ENCODE measurements around the gene SPRR2B.

DNA sequence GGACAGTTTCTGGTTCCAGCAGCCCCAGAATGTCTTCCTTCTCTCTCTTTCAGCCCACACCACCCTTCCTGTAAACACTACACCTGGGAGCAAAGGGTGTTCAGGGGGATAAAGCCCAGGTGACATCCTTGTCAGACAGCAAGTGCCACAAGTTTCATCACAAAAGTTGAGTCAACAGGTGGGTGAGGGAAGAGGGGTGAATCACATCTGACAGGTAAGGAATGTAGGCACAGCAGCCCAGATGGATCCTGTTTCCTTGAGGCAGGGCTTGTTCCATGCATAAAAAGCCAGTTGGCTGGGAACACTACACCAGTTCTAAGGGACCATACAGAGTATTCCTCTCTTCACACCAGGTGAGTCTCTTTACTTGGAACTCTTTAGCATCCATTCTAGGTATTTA lies 40.5 kb downstream of the SPRR2B start, which contains the start of gene SPRR1B:
- TF ChIP-seq, protein P1, sequence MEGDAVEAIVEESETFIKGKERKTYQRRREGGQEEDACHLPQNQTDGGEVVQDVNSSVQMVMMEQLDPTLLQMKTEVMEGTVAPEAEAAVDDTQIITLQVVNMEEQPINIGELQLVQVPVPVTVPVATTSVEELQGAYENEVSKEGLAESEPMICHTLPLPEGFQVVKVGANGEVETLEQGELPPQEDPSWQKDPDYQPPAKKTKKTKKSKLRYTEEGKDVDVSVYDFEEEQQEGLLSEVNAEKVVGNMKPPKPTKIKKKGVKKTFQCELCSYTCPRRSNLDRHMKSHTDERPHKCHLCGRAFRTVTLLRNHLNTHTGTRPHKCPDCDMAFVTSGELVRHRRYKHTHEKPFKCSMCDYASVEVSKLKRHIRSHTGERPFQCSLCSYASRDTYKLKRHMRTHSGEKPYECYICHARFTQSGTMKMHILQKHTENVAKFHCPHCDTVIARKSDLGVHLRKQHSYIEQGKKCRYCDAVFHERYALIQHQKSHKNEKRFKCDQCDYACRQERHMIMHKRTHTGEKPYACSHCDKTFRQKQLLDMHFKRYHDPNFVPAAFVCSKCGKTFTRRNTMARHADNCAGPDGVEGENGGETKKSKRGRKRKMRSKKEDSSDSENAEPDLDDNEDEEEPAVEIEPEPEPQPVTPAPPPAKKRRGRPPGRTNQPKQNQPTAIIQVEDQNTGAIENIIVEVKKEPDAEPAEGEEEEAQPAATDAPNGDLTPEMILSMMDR (optimal IDR thresholded peaks at IDR 0.05 in 1 of 3, IDR thresholded peaks at IDR 0.05 in 1 of 3, conservative IDR thresholded peaks at IDR 0.05 in 1 of 3; ENCODE audit: extremely low read depth in 1 of 3, insufficient read depth in 2 of 3, low read length in 3 of 3): no peak
- no peak for TF ChIP-seq EZH2 (IDR thresholded peaks at IDR 0.05; ENCODE audit: low read length)
